Measurements from ENCODE around the gene KNDC1. TPM values are rescaled to one million over a fixed set of nuclear protein-coding genes. Genes with fewer than 3 reads are reported as not detected.

The KNDC1 gene
- total RNA-seq, 2 donors from 2014 or later: 6.5 to 9.6 TPM

GRCh38 chr10:133198621-133199487 lies 38.8 kb downstream of the KNDC1 start:
- Mint-ChIP-seq H3K4me1 (no peaks in the 10 kb centered on the region), H3K27ac (no peak overlapping the region), H3K9me3 (peaks cover 3% of the 10 kb centered on the region), H3K4me3 (no peak overlapping the region), H3K27me3 (ENCODE audit: insufficient read depth) (peaks cover 1% of the 10 kb centered on the region), H3K36me3 (ENCODE audit: low read depth) (no peaks in the 10 kb centered on the region)
- Histone ChIP-seq H3K27ac (ENCODE audit: low read depth, low read length) (no peak overlapping the region), H3K4me3 (ENCODE audit: low read length) (no peak overlapping the region), H3K27me3 (ENCODE audit: control insufficient read depth, insufficient read depth, low read length, poor library complexity, severe bottlenecking) (no peaks in the 10 kb centered on the region), H3K36me3 (ENCODE audit: control insufficient read depth, insufficient read depth, low read length) (no peaks in the 10 kb centered on the region), H3K4me1 (ENCODE audit: control insufficient read depth, insufficient read depth, low read length) (no peaks in the 10 kb centered on the region), H3K9ac (ENCODE audit: extremely low read depth, low read length, poor library complexity, severe bottlenecking) (no peak overlapping the region), H3K9me3 (ENCODE audit: control insufficient read depth, low read length) (no peaks in the 10 kb centered on the region)
- WGBS, 2 experiments (ENCODE audit: insufficient coverage in 1 of 2, insufficient read length in 1 of 2): 93 to 96% methylated on average over 35 to 54 of the region's 54 CpGs
- TF ChIP-seq, protein P1, sequence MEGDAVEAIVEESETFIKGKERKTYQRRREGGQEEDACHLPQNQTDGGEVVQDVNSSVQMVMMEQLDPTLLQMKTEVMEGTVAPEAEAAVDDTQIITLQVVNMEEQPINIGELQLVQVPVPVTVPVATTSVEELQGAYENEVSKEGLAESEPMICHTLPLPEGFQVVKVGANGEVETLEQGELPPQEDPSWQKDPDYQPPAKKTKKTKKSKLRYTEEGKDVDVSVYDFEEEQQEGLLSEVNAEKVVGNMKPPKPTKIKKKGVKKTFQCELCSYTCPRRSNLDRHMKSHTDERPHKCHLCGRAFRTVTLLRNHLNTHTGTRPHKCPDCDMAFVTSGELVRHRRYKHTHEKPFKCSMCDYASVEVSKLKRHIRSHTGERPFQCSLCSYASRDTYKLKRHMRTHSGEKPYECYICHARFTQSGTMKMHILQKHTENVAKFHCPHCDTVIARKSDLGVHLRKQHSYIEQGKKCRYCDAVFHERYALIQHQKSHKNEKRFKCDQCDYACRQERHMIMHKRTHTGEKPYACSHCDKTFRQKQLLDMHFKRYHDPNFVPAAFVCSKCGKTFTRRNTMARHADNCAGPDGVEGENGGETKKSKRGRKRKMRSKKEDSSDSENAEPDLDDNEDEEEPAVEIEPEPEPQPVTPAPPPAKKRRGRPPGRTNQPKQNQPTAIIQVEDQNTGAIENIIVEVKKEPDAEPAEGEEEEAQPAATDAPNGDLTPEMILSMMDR (conservative IDR thresholded peaks at IDR 0.05): no peak
- no peak for DNase-seq

- Histone ChIP-seq H3K4me1 (ENCODE audit: control insufficient read depth, insufficient read depth, low read length) (no peaks in the 10 kb centered on the region), H3K27me3 (ENCODE audit: control insufficient read depth, insufficient read depth, low read length, poor library complexity, severe bottlenecking) (no peaks in the 10 kb centered on the region), H3K9ac (ENCODE audit: extremely low read depth, low read length, poor library complexity, severe bottlenecking) (no peak overlapping the region), H3K4me3 (ENCODE audit: low read length) (no peak overlapping the region), H3K36me3 (ENCODE audit: control insufficient read depth, insufficient read depth, low read length) (no peaks in the 10 kb centered on the region), H3K27ac (ENCODE audit: low read depth, low read length) (no peak overlapping the region), H3K9me3 (ENCODE audit: control insufficient read depth, low read length) (no peaks in the 10 kb centered on the region)
- Mint-ChIP-seq H3K27ac (no peak overlapping the region), H3K27me3 (ENCODE audit: insufficient read depth) (peaks cover under 1% of the 10 kb centered on the region), H3K9me3 (no peaks in the 10 kb centered on the region), H3K4me1 (no peaks in the 10 kb centered on the region), H3K36me3 (ENCODE audit: low read depth) (no peaks in the 10 kb centered on the region), H3K4me3 (no peak overlapping the region)
- 86 to 100% methylated on average over 4 to 13 of the region's 13 CpGs for WGBS, 2 experiments (ENCODE audit: insufficient coverage in 1 of 2, insufficient read length in 1 of 2)
- TF ChIP-seq, protein P1 (conservative IDR thresholded peaks at IDR 0.05): no peak
- DNase-seq: no peak
These were observed 39.5 kb downstream of the KNDC1 start for GRCh38 chr10:133199488-133199885.

- Histone ChIP-seq H3K9me3 (ENCODE audit: control insufficient read depth, low read length) (no peaks in the 10 kb centered on the region), H3K27me3 (ENCODE audit: control insufficient read depth, insufficient read depth, low read length, poor library complexity, severe bottlenecking) (no peaks in the 10 kb centered on the region), H3K36me3 (ENCODE audit: control insufficient read depth, insufficient read depth, low read length) (no peaks in the 10 kb centered on the region), H3K4me3 (ENCODE audit: low read length) (no peak overlapping the region), H3K4me1 (ENCODE audit: control insufficient read depth, insufficient read depth, low read length) (no peaks in the 10 kb centered on the region), H3K27ac (ENCODE audit: low read depth, low read length) (no peak overlapping the region), H3K9ac (ENCODE audit: extremely low read depth, low read length, poor library complexity, severe bottlenecking) (no peak overlapping the region)
- Mint-ChIP-seq H3K27ac (no peak overlapping the region), H3K4me3 (no peak overlapping the region), H3K36me3 (ENCODE audit: low read depth) (no peaks in the 10 kb centered on the region), H3K27me3 (ENCODE audit: insufficient read depth) (no peaks in the 10 kb centered on the region), H3K4me1 (no peaks in the 10 kb centered on the region), H3K9me3 (no peaks in the 10 kb centered on the region)
- DNase-seq: peak; percentile 84
- TF ChIP-seq, protein P1 (conservative IDR thresholded peaks at IDR 0.05): no peak
- 76 to 83% methylated on average over 14 to 38 of the region's 38 CpGs for WGBS, 2 experiments (ENCODE audit: insufficient coverage in 1 of 2, insufficient read length in 1 of 2)
These were observed 40.1 kb downstream of the KNDC1 start for GRCh38 chr10:133199992-133200611.
